Measurements from ENCODE around the gene C1orf159.
"Not testable (repeated sequence)": the region's sequence is repeated elsewhere in the genome, so short reads cannot be mapped to it uniquely, and the experiment has no call there.

The C1orf159 gene

GRCh38 chr1:1063945-1064831 lies 51.7 kb downstream of the C1orf159 start:
- peak; percentile 97 for DNase-seq

DNA sequence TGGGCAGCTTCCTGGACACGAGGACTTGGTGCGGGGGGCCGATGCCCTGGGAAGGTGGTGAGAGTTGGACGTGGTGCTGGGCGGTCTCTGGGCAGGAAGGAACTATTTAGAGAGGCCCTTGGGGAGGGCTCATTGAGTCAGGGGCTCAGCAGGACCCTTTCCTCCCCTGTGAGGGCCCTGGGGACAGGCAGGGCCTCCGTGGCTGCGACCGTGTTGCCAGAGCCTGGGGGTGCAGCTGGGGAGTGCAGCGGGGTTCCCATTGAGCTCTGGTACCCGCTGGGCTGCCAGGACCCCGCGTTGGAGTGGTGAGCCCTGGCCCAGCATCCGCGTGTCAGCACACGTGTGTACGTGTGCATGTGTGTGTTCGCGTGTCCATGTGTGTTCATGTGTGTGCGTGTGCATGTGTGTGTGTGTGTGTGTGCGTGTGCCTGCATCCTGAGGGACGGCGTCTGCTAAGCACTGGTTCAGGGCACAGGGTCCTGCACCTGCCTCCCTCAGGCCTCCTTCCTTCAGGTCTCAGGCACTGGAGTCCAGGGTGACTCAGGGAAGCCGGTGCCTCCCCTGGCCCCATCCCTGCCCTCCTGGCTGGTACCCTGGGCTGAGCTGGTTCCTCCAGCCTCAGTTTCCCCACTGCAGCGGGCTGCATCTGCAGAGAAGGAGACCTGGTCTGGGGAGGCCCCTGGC lies 52.5 kb downstream of the C1orf159 start:
- no peak for DNase-seq

DNA sequence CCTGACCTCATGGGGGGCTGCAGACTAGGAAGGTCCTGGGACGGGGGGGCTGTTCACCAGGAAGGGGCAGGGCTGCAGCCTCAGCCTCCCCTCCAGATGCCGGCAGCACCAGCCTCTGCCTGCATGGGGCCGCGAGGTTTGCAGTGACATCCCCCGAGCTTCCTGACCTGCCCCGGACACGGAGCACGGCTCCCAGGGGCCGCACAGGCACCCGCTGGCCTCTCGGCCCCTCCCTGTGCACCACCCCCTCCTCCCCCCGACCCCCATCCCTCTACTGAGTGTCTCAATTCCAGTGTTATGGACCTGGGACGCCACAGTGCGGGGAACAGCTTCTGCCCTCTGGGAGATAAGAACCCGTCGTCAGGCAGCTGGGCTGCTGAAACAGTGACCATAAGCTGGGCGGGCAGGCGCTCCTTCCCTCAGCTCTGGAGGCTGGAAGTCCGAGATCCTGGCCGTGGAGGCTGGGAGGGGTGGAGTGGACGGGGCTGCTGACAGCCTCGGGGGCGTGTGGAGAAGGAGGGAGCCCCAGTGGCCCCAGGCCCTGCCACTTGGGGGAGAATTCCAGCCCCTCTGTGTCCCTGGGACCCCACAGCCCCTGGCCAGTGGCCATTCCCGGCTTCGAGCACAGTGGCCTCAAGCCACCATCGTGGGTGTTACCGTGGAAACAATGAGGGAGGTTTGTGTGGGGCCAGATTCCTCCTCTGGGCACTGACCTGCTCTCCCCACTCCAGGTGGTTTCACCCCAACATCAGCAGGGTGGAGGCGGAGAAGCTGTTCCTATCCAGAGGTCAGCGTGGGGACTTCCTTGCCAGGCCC lies 53.3 kb downstream of the C1orf159 start:
- no peak for DNase-seq

GRCh38 chr1:1061682-1062345 lies 54.1 kb downstream of the C1orf159 start:
- no peak for DNase-seq

DNA sequence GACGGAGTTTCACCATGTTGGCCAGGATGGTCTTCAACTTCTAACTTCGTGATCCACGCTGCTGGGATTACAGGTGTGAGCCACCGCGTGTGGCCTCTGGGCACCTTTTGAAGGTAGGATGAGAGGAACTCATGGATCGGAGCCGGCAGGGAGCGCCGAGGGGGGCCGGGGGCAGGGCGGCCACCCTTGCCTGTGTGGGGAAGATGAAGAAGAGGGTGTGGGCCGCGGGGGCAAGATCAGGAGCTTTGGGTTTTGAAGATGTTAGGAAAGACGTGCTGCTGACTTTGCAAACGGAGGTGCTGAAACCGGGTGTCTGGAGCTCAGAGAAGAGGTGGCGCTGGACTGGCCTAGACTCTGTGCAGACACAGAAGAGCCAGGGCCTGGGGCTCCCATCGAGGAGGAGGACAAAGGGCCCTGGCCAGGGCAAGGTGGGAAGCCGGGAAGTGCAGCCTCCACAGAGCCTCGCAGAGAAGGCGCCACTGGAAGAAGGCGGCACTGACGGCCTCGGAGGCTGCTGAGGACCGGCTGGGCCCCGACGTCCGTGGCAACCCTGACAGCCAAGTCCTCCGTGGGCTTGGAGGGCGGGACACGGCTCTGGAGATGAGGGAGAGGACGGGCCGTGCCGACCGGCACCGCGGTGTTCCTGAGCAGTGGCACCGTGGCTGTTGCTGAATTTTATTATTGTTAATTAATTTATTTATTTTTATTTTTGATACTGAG lies 55.4 kb downstream of the C1orf159 start:
- DNase-seq, result no peak

GRCh38 chr1:1059494-1060280 lies 56.2 kb downstream of the C1orf159 start:
- peak; percentile 74 for DNase-seq

DNA sequence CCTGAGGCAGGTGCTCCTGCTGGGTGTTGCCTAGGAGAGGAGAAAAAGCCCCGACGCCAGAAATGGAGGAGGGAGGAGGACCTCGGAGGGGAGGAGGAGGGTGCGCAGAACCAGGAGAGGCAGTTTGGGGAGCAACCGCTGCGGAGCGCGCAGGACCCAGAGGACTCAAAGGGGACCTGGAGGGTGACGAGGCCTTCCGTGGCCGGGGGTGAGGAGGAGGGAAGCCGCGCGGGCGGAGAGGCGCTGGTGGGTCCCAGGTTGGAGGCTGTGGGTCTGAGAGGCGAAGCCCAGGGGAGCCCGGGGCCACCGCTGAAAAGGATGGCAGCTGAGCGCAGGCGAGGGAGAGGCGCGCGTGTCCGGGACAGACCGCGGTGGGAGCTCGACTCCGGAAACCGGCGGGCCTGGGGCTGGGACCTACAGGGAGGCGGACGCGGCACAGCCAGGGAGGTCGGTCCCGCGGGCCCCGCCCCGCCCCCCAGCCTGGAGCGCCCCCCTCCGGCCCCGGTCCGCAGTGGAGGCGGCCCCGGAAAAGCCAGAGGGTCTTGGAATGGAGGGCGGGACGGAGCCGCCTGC lies 56.9 kb downstream of the C1orf159 start:
- peak; percentile 37 for DNase-seq

GRCh38 chr1:1058088-1058905 lies 57.6 kb downstream of the C1orf159 start:
- DNase-seq, result peak; percentile 40

GRCh38 chr1:1057769-1058087 lies 58.2 kb downstream of the C1orf159 start:
- not testable (repeated sequence) for DNase-seq

GRCh38 chr1:1055841-1056736 lies 59.8 kb downstream of the C1orf159 start:
- DNase-seq, result no peak

- DNase-seq, result no peak
These were observed 60.9 kb downstream of the C1orf159 start for GRCh38 chr1:1054971-1055370.

DNA sequence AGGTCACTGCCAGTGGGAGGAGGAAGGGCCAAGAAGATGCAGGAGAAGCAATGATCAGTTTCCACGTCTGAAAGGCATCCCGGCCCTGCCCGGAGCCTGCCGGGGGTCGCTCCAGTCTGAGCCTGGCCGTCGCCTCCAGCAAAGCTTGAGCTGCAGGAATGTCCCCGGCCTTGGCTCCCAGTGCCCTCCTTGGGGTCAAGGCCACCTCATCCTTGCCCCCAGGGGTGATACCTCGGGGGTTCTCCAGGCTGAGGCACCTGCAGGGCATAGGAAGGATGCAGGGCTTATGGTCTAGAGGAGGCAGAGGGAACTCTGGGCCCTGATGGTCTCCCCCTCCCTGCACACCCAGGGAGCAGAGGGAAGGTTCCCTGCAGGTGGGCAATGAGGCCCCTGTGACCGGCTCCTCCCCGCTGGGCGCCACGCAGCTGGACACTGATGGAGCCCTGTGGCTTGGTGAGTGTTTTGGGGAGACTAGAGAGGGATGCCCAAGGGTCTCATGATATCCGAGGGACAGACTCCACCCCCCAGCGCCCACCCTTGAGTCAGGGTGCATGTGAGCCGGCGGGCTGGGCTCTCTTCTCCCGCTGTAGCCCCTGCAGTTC lies 61.7 kb downstream of the C1orf159 start:
- DNase-seq, result no peak

GRCh38 chr1:1053682-1054081 lies 62.2 kb downstream of the C1orf159 start:
- no peak for DNase-seq

DNA sequence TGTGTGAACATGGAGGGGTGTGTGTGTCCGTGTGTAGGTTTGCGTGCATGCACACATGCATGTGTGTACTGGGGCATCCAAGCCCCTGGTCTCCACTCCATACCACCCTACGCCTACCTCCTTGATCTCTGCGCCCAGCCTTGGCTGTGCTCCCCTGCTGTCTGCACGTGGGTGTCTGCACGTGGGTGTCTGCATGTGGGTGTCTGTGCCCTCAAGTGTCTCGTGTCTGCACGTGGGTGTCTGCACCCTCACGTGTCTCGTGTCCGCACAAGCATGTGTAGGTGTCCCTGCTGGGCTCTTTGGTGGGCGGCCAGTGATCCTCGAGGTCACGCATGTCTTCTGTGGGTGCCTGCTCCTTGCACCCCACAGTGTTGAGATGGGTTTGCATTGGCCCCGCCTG lies 62.9 kb downstream of the C1orf159 start:
- no peak for DNase-seq

DNA sequence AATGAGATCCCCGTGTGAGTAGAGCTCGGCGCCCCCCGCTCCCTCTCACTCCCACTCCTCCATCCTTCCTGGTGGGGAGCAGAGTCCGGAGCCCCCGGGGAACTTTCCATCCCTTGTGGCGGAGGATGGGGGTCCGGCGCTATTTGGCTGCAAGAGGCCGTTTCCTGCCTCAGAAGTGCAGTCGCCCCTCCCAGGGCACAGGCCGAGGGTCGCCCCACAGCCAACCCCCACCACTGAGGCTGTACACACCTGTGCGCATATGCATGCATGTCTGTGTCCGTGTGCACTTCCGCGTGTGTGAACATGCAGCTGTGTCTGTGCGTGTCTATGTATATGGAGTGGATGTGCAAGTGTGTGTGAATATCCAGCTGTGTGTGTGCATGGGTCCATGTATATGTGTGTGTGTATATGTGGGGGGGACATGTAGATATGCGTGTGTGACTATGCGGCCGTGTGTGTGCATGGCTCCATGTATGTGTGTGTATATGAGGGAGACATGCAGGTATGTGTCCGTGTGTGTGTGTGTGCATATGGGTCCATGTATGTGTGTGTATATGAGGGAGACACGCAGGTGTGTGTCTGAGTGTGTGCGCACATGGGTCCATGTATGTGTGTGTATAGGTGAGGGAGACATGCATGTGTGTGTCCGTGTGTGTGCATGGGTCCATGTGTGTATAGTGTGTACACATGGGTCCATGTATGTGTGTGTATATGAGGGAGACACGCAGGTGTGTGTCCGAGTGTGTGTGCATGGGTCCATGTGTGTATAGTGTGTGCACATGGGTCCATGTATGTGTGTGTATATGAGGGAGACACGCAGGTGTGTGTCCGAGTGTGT lies 63.7 kb downstream of the C1orf159 start:
- no peak for DNase-seq

DNA sequence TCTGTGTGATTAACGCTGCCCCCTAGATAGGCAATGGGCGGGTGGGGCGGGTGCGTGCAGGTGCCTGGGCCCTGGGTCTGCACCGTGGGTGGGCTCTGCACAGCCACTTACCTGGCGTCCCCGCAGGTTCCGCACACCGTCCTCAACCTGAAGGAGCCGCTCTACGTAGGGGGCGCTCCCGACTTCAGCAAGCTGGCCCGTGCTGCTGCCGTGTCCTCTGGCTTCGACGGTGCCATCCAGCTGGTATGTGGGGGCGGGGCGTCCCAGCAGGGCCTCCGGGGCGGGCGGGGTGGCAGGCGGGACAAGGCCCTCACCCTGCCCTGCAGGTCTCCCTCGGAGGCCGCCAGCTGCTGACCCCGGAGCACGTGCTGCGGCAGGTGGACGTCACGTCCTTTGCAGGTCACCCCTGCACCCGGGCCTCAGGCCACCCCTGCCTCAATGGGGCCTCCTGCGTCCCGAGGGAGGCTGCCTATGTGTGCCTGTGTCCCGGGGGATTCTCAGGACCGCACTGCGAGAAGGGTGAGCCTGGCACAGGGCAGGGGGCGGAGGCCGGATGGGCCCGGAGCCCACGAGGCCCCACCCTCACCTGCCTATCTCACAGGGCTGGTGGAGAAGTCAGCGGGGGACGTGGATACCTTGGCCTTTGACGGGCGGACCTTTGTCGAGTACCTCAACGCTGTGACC lies 64.6 kb downstream of the C1orf159 start:
- DNase-seq, result no peak

DNA sequence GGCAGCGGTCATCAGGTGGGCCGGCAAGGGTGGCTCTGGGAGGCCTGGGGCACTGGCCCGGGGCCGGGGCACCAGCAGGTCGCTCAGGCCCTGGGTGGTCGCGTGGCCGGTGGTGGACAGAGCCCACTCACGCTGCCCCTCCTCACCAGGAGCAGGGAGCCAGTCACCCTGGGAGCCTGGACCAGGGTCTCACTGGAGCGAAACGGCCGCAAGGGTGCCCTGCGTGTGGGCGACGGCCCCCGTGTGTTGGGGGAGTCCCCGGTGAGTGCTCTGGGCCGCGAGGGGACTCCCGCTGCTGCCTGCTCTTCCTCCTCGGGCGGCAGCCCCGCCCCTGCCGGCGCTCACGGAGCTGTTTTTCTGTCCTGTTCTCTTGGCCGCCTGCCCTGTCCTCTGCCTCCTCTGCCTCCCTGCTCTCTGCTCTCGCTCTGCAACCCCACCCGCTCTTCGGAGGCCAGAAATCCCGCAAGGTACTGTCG lies 65.3 kb downstream of the C1orf159 start:
- no peak for DNase-seq
